Activated T-cell treated with anti-CD3 and anti-CD28 coated beads, Interleukin-2, amount 50 U/mL, for 24 hours (primary cell): ENCODE results near the gene XPO5.

Source experiments
- DNase-seq: peaks from one replicate; pipeline ENCODE4 v3.0.0-alpha.2; 2020
- H3K27ac Mint-ChIP-seq: 2 replicates; pipeline ENCODE4 v1.8.0; 2020; ENCODE audit warnings: mild to moderate bottlenecking, mixed read lengths
- H3K27me3 Mint-ChIP-seq: 2 replicates; pipeline ENCODE4 v1.8.0; 2020; ENCODE audit warnings: mixed read lengths
- H3K36me3 Mint-ChIP-seq: 2 replicates; pipeline ENCODE4 v1.8.0; 2020; ENCODE audit warnings: low read depth, mixed read lengths
- H3K4me1 Mint-ChIP-seq: 2 replicates; pipeline ENCODE4 v1.8.0; 2020; ENCODE audit warnings: low read depth, mixed read lengths
- H3K4me3 Mint-ChIP-seq: 2 replicates; pipeline ENCODE4 v1.8.0; 2020; ENCODE audit warnings: mild to moderate bottlenecking, moderate library complexity, mixed read lengths
- H3K9me3 Mint-ChIP-seq: 2 replicates; pipeline ENCODE4 v1.8.0; 2020; ENCODE audit warnings: mixed read lengths

The XPO5 gene

DNA sequence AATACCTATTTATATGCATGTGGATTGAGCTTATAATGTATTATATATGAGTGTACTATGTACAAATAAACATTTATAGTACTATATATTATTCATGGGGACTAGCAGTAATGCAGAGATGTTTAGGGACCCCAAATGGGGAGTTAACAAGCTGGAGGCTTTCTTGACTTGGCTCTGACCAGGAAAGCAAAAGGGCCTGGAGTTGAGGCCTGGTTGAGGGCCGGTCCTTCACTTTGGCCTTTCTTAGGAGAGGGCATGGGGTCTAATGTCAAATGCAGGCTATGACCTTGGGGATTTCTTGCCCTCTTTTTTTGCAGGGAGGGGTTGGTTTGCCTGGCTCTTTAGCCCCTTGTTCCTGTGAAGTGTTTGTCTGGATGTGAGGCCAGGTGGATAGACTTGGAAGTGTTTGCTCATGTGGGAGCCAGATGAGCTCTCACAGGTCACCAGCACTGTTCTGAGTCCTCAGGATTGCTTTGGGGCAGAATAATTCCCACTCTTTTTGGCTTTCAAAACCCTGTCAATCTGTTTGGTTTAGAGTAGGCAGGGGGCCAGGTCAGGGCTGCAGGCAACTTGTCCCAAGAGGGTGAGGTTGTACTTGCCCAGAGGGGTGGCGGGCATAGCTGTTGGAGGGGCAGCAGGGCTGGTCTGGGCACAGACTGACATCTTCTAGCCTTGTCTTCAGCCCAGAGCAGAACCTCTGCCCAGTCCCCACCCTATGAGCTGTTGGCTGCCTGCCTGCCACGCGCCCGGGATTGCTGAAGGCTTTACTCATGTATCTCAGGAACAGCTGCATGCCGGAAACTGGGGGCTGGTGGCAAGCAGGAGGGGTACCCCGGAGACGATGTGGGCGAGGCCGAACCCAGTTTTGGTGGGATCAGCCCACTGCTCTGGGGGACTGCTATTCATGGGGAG is 83.8 kb downstream of the XPO5 start:
- Mint-ChIP-seq H3K4me1 (peaks cover 43% of the 10 kb centered on the region), H3K9me3 (no peaks in the 10 kb centered on the region), H3K4me3 (no peak overlapping the region), H3K27me3 (no peaks in the 10 kb centered on the region), H3K27ac (no peak overlapping the region), H3K36me3 (peaks cover 39% of the 10 kb centered on the region)
- no peak for DNase-seq

DNA sequence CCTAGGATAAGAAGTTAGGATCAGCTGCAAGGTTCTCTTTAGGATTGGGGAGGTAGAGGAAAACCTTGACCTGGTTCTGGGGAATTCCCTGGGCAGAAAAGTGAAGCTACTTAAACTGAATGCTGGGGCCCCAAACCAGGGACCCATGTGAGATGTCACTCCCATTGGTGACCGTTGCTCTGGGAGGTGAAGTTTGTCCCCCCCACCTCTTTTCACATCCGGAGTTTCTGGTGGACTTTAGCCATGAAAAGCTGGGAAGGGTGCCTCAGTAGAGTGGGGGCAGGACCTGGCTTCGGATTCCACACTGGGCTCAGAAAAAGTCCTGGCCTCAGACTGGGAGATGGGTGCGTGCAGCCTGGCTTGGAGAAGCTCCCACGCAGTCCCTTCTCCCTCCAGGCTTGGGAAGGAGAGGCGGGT is 85.3 kb downstream of the XPO5 start:
- no peaks in the 10 kb centered on the region for H3K27me3 Mint-ChIP-seq

DNA sequence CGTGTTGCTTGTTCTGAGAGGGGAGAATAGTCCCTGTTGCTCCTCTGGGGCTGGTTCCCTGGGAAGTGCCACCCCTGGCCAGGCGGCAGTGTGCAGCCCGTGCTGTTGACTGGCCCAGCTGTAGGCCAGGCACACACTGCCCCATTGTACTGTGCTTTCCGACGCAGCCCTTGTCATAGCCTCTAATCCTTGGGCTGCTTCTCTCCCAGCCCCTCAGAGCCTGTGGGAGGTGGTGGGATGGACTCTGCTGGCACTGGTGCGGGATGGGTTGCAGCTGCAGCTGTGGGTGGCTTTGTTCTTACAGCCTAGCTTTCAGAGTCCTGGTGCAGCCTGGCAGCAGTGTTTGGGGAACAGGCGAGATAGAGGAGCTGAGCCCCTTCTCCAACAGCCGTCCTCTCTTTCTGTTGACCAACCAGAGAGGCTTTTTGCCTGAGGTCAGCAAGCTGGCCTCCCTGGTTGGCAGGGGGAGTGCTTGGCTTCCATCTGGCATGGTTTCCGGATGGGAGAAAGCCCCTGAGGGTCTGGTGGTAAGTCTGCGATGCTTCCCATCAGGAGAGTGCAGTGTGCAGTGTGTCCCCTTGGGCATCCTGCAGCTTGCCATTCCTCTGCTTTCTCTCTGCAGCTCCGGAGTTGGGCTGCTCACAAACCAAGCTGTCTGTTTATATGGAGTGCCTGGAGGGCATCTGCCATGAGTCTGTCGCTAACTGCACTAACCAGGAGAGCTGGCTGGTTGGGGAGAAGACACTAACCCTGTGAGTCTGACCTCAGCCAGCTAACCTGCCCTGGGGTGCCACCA is 86.4 kb downstream of the XPO5 start:
- Mint-ChIP-seq H3K27ac (peak overlapping the region; percentile 51), H3K9me3 (no peaks in the 10 kb centered on the region)

More for the DNA sequence above, 85.3 kb downstream of the XPO5 start:
- no peak overlapping the region for H3K27ac Mint-ChIP-seq
- H3K4me1 Mint-ChIP-seq: peaks cover 40% of the 10 kb centered on the region
- no peak overlapping the region for H3K4me3 Mint-ChIP-seq
- no peak for DNase-seq
- H3K9me3 Mint-ChIP-seq: no peaks in the 10 kb centered on the region
- H3K36me3 Mint-ChIP-seq: peaks cover 46% of the 10 kb centered on the region

DNA sequence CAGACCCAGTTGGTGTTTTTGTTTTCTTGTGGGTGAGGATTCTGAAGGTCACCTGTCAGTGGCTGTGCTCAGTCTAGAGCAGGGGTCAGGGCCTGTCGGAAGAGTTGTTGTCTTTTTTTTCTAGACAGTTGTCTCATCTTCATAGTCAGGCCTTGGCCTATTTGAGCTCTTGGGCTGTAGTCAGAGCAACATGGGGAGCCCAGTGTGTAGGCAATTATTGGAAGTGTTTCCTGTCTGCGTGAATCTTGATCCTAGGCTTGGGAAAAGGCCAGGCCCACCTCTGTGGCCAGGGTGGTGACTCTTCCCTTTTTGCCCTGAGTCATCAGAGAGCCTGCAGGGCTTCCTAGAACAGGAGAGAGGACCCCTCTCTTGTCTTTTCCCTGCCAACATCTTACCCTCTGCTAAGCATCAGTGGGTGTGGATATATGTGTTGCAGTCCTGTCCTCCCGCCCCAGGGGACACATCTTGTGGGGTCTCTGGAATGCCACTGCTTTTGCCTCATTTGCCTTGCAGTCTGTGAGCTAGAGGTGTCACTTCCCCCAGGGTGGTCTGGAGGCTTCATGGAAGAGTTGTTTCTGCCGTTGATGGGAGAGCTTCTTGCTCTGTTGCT is 87.1 kb downstream of the XPO5 start:
- H3K36me3 Mint-ChIP-seq: peaks cover 47% of the 10 kb centered on the region
- no peak for DNase-seq
- no peaks in the 10 kb centered on the region for H3K9me3 Mint-ChIP-seq
- H3K27ac Mint-ChIP-seq: peak overlapping the region; percentile 51
- H3K27me3 Mint-ChIP-seq: no peaks in the 10 kb centered on the region
- H3K4me1 Mint-ChIP-seq: peaks cover 23% of the 10 kb centered on the region
- no peak overlapping the region for H3K4me3 Mint-ChIP-seq

More for the DNA sequence above, 86.4 kb downstream of the XPO5 start:
- Mint-ChIP-seq H3K4me1 (peaks cover 30% of the 10 kb centered on the region), H3K36me3 (peaks cover 51% of the 10 kb centered on the region), H3K4me3 (no peak overlapping the region), H3K27me3 (no peaks in the 10 kb centered on the region)
- no peak for DNase-seq

DNA sequence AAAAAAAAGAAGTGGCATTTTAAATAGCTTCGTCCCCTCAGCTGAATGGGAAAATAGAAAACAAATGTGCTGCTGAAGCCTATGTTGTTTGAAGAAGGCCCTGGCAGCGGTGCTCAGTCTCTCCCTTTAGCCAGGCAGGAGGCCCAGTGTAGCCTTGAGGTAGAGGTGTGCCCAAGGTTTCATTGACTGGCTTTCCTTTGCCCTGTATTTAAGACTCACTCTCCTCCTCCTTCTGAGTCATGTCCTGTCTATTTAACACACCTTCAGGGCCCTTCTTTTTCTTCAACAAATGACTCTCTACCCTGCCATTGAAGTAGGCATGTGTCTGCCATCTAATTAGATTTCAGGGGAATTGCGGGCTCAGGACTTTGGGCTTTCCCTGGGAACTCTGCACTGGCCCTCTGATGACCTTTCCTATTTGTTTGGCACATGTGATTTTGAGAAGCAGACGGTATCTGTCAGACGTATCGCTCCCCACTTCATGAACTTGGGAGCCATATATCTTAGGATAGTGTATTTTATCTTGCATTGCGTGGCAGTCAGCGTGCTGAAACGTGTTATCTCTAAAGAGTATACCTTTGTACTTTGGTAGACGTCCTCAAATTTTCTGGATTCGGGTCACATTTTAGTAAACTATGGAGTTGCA is 94.1 kb downstream of the XPO5 start:
- Mint-ChIP-seq H3K27me3 (no peaks in the 10 kb centered on the region), H3K27ac (peak overlapping the region; percentile 15), H3K4me1 (peaks cover 52% of the 10 kb centered on the region), H3K9me3 (no peaks in the 10 kb centered on the region), H3K4me3 (no peak overlapping the region), H3K36me3 (peaks cover 56% of the 10 kb centered on the region)
- no peak for DNase-seq

DNA sequence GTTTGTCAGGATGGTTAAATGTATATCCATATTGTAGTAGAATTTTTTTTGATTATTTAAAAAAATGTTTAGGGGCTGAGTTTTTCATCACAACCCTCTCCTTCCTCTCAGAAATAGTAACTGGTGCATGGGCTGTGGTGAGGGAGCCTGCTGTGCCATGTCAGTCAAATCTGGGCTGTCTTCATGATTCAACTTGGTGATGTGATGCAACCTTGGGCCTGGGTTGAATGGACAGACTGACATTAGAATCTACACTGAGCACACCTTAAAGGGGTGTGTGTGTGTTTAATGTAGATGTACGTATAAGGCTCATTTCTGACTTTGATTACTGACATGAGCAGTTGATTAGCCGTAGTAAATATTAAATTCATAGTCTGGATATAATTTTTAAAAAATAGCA is 94.8 kb downstream of the XPO5 start:
- Mint-ChIP-seq H3K36me3 (peaks cover 52% of the 10 kb centered on the region), H3K27ac (no peak overlapping the region), H3K4me1 (peaks cover 55% of the 10 kb centered on the region), H3K4me3 (no peak overlapping the region), H3K27me3 (no peaks in the 10 kb centered on the region), H3K9me3 (no peaks in the 10 kb centered on the region)
- DNase-seq: no peak

DNA sequence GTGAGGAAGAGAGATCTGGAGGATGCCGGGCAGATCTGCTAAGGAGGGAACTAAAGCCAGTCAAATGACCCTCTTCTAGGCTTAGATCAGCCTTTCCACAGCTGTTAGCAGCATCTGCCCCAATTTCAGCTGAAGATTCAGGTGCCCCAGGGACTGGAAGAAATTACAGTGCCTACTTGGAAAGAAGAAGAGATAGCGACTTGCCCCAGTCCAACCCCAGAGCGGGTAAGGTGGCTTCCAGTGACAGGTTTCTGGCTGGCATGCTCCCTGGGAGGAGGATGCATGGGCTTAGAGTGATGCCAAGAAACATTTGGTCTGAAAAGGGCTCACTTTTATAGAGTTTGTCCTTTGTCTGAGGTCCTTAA is 97.8 kb downstream of the XPO5 start:
- Mint-ChIP-seq H3K27me3 (no peaks in the 10 kb centered on the region), H3K27ac (peak overlapping the region; percentile 91), H3K4me3 (peak overlapping the region; percentile 95), H3K9me3 (no peaks in the 10 kb centered on the region), H3K36me3 (peaks cover 36% of the 10 kb centered on the region), H3K4me1 (peaks cover 50% of the 10 kb centered on the region)
- peak; percentile 37 for DNase-seq

DNA sequence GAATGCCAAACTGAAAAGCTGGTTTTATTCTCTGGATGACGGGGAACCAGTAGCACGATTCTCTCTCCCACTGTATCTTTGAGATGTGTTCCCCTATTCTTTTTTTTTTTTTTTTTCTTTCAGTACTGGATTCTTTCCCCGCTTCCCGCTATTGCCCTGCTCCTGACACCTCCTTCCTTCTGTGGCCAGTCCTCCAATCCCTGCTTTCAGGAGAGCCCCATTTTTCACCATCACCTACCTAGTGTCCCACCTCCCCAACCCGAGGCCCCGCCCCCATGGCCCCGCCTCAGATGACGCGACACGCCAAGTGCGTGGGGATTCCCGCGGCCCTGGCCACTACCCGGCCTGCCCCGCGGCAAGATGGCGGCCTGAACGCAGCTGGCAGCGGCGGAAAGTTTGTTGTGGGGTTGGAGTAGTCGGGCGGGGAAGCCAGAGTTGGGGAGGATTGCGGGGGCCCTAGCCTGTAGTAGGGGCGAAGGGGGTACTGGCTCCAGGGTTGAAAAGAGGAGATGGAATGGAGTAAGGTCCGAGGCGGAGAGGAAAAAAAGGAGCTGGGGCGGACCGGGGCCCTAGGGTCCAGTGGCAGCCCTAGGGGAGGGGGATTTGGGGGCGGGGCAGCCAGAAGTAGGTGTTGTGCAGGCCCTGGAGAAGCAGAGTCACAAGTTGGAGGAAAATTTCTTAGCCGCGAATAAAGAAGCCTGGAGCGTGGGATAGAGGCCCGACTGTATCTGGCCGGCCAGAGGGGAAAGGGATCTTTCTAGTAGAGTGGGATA is 98.4 kb downstream of the XPO5 start, which contains the start of gene TJAP1:
TSS of gene TJAP1 (plus strand) at position 336 of the 773 bp plus-strand sequence. CDS start 21,432 bp downstream, outside the sequence.
- Mint-ChIP-seq H3K4me1 (peaks cover 48% of the 10 kb centered on the region), H3K27ac (peak within 1 kb of the TSS; percentile 91), H3K9me3 (no peaks in the 10 kb centered on the region), H3K27me3 (no peaks in the 10 kb centered on the region), H3K4me3 (peak within 1 kb of the TSS; percentile 95), H3K36me3 (peaks cover 33% of the 10 kb centered on the region)
- DNase-seq: peak; percentile 99

DNA sequence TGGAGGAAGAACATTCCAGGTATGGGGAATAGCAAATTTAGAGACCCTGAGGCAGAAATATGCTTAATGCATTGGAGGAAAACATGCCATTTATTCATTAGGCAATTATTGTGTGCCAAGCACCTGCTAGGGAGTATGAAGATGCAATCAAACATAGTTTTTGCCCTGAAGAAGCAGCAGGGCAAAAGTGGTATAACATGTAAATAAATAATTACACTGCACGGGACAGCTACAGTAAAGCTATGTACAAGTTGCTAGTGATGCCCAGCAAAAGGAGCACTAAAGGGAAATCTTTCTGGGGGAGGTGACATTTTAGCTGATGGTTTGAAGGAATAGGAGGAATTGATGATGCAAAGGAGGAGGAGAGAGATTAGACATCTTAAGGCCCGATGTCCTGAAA is 99.1 kb downstream of the XPO5 start:
- DNase-seq: no peak
- H3K27ac Mint-ChIP-seq: peak overlapping the region; percentile 91
- peaks cover 42% of the 10 kb centered on the region for H3K4me1 Mint-ChIP-seq
- peaks cover 27% of the 10 kb centered on the region for H3K36me3 Mint-ChIP-seq
- no peaks in the 10 kb centered on the region for H3K27me3 Mint-ChIP-seq
- peak overlapping the region; percentile 95 for H3K4me3 Mint-ChIP-seq
- H3K9me3 Mint-ChIP-seq: no peaks in the 10 kb centered on the region

DNA sequence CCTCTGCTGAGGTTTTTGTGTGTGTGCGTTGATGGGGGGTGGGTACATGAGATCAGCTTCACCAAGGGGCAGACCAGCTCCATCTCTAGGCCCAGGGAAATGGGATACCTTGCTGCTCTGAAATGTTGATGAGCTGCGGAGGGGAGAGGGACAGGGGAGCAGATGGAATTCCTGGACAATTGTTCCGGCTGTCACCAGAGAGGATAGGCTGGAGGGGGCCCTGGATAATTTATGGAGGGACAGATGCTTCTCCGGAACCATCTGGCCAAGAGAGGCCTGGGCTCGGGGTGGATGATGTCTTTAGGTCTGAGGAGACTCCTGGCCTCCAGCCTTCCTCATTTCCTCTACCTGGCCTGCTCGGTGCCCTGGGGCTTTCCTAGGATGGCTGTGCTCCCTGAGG is 100.3 kb downstream of the XPO5 start:
- H3K4me1 Mint-ChIP-seq: peaks cover 33% of the 10 kb centered on the region
- DNase-seq: no peak
- H3K27me3 Mint-ChIP-seq: peaks cover 3% of the 10 kb centered on the region
- peaks cover 17% of the 10 kb centered on the region for H3K36me3 Mint-ChIP-seq
- no peaks in the 10 kb centered on the region for H3K9me3 Mint-ChIP-seq
- H3K4me3 Mint-ChIP-seq: no peak overlapping the region
- no peak overlapping the region for H3K27ac Mint-ChIP-seq

DNA sequence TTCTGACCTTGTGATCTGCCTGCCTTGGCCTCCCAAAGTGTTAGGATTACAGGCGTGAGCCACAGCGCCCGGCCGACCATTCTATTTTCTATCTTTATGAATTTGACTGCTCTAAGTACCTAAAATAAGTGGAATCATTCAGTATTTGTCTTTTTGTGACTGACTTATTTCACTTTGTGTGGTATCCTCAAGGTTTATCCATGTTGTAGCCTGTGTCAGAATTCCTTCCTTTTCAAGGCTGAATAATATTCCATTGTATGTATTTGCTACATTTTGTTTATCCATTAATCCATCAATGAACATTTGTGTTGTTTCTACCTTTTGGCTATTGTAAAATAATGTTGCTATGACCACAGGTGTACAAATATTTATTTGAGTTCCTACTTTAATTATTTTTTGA is 103.3 kb downstream of the XPO5 start:
- peaks cover 9% of the 10 kb centered on the region for H3K4me1 Mint-ChIP-seq
- peaks cover 24% of the 10 kb centered on the region for H3K27me3 Mint-ChIP-seq
- no peak for DNase-seq
- peaks cover 2% of the 10 kb centered on the region for H3K36me3 Mint-ChIP-seq
- no peaks in the 10 kb centered on the region for H3K9me3 Mint-ChIP-seq
- no peak overlapping the region for H3K27ac Mint-ChIP-seq
- H3K4me3 Mint-ChIP-seq: no peak overlapping the region
